HT-29 (cell line): Measurements from ENCODE around the gene SNX8. TPM values are rescaled to one million over a fixed set of nuclear protein-coding genes. Genes with fewer than 3 reads are reported as not detected.
"Not testable (repeated sequence)": the region's sequence is repeated elsewhere in the genome, so short reads cannot be mapped to it uniquely, and the experiment has no call there.

Source experiments
- DNase-seq: peaks from one replicate; pipeline ENCODE4 v3.0.0-alpha.2; 2015; ENCODE audit warnings: low spot score
- total RNA-seq: library from RNA; depleted of rRNA; stranded (reverse); fragments of >200 nt; shearing (Covaris generic); gene quantifications from 2 replicates; pipeline ENCODE4 v1.2.3, GENCODE V29; 2014

The SNX8 gene
- total RNA-seq, 1 experiment from 2014 or later: 41.7 TPM

DNA sequence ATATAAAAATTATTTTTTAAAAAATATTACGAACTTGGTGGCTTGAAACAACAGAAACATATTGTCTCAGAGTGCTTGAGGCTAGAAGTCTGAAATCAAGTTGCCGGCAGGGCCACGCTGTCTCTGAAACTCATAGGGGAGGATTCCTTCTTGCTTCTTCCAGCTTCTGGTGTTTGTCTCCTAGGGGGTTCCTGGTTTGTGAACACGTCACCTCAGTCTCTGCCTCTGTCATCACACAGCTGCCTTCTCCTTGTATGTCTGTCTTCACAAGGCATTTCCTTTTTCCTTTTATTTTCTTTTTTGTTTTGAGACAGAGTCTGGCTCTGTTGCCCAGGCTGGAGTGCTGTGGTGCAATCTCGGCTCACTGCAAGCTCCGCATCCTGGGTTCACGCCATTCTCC, 12.7 kb upstream of the SNX8 start:
- no peak for DNase-seq

DNA sequence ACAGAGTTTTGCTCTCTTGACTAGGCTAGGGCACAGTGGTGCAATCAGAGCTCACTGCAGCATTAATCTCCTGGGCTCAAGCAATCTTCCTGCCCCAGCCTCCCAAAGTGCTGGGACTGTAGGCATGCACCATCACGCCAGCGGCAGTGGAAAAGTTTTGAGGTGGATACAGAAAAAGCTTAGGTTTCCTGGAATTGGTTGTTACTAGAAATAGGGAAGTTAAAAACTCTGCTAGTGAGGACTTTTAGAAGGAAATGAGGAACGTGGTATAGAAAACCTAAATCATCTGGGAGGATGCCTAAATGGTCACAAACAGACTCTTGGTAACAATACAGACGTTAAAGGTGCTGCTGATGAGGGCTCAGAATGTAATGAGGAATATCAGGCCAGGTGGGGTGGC, 10.9 kb upstream of the SNX8 start:
- DNase-seq: no peak

DNA sequence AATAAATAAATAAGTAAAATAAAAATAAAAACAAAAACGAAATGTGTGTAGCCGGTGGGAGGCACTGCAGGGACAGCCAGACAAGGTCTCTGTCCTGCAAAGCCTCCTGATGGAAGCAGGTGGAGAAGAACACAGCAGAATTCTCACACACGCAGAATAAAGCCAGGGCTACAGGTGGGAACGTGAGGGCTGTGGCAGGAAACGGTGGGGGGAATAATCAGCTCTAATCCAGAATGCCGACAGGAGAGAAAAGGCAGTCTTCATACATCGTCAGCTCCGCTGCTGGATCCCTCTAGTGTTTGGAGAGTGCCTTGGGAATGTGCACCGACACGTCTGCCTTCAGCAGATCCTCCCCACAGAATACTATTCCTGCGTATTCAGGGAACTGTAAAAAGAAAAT, 6.8 kb upstream of the SNX8 start:
- DNase-seq: peak; percentile 54

DNA sequence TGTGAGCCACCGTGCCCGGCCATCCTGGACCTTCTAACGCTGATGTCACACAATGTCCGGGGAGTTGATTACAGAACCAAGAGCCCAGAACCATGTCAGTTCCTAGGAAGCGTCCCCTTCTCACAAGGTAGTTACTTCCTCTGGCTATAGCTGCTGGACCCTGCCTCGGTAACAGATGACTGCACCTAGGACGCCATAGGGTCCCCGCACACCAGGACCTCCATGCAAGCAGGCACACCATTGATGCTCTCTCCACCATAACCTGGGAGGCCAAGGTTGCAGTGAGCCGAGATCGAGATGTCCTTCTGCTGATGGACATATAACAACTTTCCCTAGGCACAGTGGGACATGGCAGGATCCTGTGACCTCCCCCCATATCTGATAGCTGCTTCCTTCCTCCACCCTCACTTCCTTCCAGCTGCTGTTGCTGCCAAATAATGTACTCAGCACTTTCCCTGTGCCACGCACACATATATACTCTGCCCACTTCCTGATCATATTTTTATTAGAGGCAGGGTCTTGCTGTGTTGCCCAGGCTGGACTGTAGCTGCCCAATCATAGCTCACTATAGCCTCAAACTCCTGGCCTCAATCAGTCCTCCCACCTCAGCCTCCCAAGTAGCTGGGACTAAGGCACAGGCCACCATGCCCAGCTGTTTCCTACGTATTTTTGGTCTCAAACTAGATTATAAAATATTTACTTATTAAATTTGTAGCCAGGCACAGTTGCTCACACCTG, 3.5 kb upstream of the SNX8 start:
- DNase-seq: no peak

DNA sequence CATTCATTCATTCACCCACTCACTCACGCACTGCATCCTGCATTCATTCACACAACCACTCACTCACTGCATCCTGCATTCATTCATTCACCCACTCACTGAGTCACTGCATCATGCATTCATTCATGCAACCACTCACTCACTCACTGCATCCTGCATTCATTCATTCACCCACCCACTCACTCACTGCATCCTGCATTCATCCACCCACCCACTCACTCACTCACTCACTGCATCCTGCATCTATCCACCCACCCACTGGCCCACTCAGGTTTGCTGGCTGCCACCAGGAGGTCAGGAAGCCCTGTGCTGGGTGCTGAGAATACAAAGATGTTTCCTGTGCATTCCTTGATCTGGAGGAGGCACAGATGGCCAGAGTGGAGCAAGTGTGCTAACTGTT, 2.3 kb upstream of the SNX8 start:
- no peak for DNase-seq

DNA sequence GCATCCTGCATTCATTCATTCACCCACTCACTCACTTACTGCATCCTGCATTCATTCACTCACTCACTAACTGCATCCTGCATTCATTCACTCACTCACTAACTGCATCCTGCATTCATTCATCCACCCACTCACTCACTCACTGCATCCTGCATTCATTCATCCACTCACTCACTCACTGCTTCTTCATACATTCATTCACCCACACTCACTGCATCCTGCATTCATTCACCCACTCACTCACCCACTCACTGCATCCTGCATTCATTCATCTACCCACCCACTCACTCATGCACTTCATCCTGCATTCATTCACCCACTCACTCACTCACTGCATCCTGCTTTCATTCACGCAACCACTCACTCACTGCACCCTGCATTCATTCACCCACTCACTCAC, 1.5 kb upstream of the SNX8 start:
- no peak for DNase-seq

DNA sequence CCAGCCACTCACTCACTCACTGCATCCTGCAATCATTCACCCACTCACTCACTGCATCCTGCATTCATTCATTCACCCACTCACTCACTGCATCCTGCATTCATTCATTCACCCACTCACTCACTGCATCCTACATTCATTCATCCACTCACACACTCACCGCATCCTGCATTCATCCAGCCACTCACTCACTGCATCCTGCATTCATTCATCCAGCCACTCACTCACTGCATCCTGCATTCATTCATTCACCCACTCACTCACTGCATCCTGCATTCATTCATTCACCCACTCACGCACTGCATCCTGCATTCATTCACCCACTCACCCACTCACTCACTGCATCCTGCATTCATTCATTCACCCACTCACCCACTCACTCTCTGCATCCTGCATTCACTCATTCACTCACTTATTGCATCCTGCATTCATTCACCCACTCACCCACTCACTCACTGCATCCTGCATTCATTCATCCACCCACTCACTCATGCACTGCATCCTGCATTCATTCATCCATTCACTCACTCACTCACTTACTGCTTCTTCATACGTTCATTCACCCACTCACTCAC, 802 bp upstream of the SNX8 start:
- DNase-seq: not testable (repeated sequence)

DNA sequence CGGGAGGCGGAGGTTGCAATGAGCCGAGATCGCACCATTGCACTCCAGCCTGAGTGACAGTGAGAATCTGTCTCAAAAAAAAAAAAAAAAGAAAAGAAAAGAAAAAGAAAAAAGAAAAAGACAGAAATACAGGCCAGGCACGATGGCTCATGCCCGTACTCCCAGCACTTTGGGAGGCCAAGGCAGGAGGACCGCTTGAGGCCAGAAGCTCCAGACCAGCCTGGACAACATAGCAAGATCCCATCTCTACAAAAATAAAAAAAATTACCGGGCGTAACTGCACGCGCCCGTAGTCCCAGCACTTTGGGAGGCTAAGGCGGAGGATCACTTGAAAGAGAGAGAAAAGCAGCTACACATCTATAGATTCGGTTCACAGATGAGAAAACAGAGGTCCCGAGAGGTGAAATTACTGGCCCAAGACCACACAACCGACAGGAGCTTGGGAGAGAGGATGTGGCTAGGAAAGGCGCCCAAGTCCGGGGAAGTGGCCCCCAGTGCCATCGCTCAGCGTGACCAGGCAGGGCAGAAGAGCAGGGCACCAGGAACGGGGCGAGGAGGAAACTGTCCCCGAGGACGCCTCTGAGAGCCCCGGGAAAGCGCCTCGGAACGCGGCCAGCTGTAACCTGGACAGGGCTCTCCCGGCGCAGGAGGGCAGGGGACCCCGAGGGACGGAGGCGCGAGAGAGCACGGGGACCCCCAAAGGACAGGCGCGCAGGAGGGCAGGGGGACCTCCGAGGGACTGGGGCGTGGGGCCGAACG, 612 bp downstream of the SNX8 start:
- peak; percentile 62 for DNase-seq

DNA sequence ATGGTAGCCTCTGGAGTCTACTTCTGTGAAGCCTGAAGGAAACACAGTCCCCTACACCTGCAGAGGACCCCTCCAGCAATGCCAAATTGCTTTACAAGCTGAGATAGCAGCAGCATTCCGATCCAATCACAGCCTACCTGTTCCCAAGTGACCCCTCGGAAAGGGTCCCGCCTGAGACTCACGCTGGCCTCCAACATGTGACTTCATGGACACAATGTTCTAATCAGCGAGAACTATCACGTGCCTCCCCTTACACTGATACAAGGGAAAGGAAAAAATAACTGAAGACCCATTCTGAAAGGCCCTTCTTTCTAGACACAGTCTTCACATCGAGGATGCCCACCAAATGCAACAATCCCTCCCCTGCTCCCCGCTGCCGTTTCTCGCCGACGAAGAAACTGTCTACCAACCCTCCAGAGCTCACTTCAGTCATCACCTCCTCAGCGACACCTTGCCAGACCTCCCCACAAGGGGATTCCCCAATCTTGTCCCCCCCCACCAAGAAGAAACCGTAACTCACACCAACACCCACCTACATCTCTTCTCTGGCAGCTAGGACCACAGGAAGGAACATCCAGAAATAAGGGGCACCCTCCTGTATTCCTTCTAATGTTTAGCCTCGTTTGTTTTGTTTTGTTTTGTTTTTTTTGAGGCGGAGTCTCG, 1.8 kb downstream of the SNX8 start:
- no peak for DNase-seq

DNA sequence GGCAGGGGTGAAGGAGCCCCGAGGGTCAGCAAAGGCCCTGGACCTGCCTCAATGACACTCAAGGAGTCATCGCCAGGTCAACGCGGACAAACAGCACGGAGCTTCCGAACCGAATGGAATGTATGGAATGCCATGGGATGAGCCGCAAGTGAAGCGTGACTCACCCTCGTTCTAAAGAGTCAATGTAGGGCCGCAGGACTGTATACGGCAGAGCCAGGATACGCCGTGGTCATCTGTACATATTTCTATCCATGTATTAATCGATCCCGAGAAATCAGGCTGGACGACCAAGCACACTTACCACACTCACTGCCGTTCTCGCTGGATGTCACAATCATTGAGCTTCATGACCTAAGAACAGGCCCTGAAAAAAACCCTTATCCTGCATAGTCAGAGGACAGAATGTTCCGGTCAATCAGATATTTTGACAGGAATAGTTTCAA, 4.3 kb downstream of the SNX8 start:
- DNase-seq: peak; percentile 84

DNA sequence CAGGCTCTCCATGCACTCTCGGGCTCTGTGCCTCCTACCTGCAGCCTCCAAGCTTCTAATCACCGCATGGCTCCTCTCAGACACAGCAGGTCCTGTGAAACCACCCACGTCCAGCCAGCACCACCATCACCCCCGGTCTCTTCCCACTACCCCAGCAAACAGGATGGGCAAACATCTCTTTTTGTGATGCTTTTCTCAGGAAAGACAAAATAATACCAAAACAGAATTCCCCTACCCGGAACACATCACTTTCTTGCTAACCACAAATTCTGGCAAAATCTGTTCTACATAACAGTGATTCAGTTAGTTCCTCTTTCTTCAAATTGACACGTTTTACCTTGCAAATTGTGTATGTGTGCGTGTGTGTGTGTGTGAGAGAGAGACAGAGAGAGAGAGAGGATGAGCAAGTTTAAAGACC, 6.5 kb downstream of the SNX8 start:
- DNase-seq: no peak

DNA sequence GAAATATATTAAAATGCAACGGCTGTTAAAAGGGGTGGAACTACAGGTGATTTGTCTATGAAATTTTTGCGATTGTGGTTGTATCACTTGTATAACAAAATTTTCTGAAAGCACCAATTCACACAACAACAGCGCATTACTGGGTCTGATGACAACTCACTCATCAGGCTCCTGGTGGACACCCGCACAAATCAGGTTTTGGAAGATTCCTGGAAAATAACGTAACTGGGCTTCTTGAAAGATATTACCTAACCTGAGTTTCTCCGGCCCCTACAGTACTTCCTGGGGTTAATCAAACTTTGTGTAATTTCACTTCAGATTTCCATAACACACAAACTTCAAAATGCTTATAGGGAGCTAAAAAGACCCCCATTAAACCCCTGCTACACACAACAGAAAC, 7.6 kb downstream of the SNX8 start:
- no peak for DNase-seq

DNA sequence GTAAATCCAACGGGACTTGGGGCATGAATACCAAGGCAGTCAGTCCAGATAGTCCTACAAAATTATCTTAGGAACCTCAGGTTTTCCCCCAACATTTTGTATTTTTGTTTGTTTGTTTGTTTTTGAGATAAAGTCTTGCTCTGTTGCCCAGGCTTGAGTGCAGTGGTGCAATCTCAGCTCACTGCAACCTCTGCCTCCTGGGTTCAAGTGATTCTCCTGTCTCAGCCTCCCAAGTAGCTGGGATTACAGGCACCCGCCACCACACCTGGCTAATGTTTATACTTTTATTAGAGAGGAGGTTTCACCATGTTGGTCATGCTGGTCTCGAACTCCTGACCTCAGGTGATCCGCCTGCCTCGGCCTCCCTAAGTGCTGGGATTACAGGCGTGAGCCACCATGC, 9.0 kb downstream of the SNX8 start:
- not testable (repeated sequence) for DNase-seq

DNA sequence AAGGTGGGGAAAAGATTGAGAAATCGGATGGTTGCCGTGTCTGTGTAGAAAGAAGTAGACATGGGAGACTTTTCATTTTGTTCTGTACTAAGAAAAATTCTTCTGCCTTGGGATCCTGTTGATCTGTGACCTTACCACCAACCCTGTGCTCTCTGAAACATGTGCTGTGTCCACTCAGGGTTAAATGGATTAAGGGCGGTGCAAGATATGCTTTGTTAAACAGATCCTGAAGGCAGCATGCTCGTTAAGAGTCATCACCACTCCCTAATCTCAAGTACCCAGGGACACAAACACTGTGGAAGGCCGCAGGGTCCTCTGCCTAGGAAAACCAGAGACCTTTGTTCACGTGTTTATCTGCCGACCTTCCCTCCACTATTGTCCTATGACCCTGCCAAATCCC, 10.7 kb downstream of the SNX8 start:
- DNase-seq: not testable (repeated sequence)

DNA sequence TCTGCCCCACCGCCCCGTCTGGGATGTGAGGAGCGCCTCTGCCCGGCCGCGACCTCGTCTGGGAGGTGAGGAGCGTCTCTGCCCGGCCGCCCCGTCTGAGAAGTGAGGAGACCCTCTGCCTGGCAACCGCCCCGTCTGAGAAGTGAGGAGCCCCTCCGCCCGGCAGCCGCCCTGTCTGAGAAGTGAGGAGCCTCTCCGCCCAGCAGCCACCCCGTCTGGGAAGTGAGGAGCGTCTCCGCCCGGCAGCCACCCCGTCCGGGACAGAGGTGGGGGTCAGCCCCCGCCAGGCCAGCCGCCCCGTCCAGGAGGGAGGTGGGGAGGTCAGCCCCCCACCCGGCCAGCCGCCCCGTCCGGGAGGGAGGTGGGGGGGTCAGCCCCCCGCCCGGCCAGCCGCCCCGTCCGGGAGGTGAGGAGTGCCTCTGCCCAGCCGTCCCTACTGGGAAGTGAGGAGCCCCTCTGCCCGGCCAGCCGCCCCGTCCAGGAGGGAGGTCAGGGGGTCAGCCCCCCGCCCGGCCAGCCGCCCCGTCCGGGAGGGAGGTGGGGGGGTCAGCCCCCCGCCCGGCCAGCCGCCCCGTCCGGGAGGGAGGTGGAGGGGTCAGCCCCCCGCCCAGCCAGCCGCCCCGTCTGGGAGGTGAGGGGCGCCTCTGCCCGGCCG, 11.4 kb downstream of the SNX8 start:
- not testable (repeated sequence) for DNase-seq

DNA sequence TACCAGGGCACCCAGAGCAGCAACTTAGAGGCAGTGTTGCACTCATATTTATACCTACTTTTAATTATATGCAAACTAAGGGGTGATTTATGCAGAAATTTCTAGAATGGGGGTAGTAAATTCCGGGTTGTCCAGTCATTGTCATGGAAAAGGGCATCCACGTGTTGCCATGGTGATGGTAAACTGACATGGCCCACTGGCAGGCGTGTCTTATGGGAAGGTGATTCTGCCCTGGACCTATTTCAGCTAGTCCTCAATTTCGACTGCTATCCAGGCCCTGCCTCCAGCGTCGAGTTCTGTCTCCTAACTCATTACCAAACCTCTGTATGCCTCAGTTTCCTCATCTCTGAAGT, 12.8 kb downstream of the SNX8 start:
- peak; percentile 23 for DNase-seq

DNA sequence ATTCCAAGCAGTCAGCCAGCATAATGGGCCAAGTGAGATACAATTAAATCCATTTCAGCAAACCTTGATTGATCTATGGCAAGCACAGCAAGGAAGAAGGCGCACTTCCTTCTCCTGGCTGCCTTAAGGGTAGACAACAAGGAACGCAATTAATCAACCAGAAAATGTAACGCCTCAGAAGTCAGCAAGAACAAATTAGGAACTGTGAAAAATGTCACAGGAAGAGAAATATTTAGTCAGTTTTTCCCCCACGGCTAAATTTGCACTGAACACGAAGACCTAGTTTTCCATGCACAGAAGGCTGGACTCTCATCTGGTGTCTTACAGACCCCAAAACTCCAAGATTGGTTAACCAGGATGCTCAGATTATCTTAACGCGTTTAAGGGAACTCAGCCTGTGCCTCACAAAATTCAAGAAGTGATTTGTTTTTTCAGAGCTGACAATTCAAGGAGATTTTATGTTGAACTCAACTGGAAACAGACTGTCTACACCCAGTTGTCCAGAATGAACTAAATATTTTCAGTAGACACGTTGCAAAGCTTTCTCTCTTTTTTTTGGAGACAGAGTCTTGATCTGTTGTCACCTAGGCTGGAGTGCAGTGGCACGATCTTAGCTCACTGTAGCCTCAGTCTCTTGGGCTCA, 14.2 kb downstream of the SNX8 start:
- no peak for DNase-seq

DNA sequence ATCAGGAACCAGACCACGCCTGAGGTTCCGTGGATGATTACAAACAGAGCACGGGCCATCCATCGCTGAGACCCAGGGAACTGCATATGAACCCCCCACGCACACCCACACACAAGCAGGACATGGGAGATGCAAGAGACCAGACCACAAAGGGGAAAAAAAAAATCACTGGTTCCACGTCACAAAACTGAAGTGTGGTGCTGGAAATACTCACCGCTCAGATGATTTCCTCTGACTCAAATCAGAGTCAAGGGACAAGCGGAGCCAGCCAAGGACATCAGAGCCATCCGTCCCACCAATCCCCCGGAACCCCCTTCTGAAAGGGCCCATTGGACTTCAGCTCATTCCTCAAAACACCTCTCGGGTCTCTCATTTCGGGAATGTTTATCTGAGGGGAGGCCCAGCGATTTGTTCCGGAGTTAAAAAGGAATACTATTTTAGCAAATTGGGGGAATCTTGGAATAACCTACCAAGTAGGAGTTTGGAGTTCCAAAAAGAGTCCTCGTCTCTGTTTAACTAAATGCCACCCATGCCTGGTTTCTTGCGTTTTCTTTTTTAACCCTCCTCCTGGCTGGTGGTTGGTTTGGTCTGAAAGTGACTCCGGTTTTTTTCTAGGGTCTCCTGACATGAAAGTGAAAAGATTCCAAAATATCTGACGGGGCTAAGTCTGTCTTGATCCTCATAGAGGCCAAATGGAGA, 15.0 kb downstream of the SNX8 start:
- no peak for DNase-seq

DNA sequence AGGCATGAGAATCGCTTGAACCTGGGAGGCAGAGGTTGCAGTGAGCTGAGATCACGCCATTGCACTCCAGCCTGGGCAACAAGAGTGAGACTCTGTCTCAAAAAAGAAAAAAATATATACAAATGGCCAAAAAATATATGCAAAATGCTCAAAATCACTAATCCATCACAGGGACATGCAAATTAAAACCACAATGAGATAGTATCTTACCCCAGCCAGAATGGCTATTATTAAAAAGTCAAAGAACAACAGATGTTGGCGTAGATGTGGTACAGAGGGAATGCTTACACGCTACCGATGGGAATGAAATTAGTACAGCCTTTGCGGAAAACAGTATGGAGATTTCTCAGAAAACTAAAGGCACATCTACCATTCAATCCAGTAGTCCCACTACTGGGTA, 17.4 kb downstream of the SNX8 start:
- DNase-seq: no peak

DNA sequence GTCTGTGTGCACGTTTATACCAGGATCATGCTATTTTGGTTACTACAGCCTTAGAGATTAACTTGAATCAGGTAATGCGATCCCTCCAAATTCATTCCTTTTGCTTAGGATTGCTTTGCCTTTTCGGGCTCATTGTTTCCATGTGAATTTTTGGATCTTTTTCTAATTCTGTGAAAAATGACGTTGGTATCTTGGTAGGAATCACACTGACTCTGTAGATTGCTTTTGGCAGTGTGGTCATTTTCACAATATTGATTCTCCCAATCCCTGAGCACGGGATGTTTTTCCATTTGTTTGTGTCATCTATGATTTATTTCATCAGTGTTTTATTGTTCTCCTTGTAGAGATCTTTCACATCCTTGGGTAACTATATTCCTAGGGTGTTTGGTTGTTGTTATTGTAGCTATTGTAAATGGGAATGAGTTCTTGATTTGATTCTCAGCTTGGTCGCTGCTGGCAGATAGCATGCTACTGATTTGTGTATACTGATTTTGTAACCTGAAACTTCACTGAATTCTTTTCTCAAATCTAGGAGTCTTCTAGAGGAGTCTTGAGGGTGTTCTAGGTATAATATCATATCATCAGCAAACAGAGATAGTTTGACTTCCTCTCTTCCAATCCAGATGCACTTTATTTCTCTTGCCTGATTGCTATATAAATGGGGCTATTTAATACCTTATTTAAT, 18.2 kb downstream of the SNX8 start:
- DNase-seq: no peak
